ENCODE measurements around the gene WWOX. TPM values are rescaled to one million over a fixed set of nuclear protein-coding genes. Genes with fewer than 3 reads are reported as not detected.

The WWOX gene
- total RNA-seq, 1 donor from 2014 or later: 18.6 TPM

DNA sequence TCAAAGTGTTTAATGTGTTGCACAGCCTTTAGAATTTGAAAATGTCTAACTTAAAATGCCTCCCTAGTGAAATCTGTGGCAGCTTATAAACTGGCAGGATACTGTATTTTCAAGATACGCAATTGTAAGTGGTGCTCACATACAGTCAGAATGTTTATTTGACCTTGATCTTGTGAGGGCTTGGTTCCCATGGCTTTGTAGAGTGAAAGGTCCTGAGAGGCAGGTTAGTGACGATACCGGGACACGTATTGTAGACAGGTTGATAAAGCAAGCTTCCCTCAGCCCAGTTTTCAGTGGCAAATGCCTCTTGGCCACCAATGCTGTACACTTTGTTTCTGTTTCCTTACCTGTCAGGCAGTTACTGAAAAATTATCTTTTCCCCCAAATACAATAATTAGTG is 1074.5 kb downstream of the WWOX start:
- Mint-ChIP-seq H3K27ac (ENCODE audit: unreplicated experiment) (no peak overlapping the region), H3K4me3 (ENCODE audit: unreplicated experiment) (no peak overlapping the region), H3K9me3 (ENCODE audit: unreplicated experiment) (no peaks in the 10 kb centered on the region), H3K4me1 (ENCODE audit: unreplicated experiment) (peaks cover 3% of the 10 kb centered on the region), H3K36me3 (ENCODE audit: low read depth, unreplicated experiment) (no peaks in the 10 kb centered on the region), H3K27me3 (ENCODE audit: unreplicated experiment) (no peaks in the 10 kb centered on the region)
- no peak for DNase-seq (ENCODE audit: low spot score)
- TF ChIP-seq, protein P1, sequence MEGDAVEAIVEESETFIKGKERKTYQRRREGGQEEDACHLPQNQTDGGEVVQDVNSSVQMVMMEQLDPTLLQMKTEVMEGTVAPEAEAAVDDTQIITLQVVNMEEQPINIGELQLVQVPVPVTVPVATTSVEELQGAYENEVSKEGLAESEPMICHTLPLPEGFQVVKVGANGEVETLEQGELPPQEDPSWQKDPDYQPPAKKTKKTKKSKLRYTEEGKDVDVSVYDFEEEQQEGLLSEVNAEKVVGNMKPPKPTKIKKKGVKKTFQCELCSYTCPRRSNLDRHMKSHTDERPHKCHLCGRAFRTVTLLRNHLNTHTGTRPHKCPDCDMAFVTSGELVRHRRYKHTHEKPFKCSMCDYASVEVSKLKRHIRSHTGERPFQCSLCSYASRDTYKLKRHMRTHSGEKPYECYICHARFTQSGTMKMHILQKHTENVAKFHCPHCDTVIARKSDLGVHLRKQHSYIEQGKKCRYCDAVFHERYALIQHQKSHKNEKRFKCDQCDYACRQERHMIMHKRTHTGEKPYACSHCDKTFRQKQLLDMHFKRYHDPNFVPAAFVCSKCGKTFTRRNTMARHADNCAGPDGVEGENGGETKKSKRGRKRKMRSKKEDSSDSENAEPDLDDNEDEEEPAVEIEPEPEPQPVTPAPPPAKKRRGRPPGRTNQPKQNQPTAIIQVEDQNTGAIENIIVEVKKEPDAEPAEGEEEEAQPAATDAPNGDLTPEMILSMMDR (IDR thresholded peaks at IDR 0.05; ENCODE audit: unreplicated experiment): no peak

DNA sequence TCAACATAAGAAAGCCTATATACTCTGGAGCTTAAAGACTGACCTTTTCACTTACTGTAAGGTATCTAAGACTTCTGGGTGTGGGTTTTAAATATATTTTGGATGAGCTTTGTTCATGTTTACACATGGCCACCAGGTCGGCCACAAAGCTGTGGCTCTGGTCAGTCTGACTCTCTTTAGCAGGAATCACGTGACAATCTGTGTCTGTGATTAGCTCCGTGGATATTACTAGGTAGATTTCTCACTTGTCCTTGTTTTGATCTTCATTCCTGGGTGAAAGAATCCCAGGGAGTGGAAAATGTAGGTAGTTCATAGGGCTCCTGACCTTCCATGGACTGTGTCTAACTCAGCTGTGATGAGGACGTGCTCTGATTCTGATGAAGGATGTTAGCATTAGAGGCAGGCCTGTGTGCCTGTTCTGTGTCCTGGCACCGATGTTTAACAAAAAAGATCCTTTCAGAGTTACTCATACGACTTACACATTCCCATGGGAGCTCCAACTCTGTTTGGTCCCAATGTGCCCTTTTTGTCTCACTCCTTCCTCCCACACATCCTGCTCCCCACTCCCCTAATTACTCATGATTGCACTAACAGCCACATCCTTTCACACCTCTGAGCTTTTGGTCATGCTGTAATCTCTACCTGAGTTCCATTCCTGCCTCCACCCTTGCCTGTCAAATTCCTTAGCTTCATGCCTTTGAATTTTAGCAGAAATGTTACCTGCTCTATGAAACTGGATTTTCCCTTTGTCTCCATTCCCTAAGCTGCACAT is 1076.0 kb downstream of the WWOX start:
- no peak for DNase-seq (ENCODE audit: low spot score)
- TF ChIP-seq, protein P1 (IDR thresholded peaks at IDR 0.05; ENCODE audit: unreplicated experiment): no peak
- Mint-ChIP-seq H3K9me3 (ENCODE audit: unreplicated experiment) (no peaks in the 10 kb centered on the region), H3K4me1 (ENCODE audit: unreplicated experiment) (peaks cover 3% of the 10 kb centered on the region), H3K27me3 (ENCODE audit: unreplicated experiment) (no peaks in the 10 kb centered on the region), H3K4me3 (ENCODE audit: unreplicated experiment) (no peak overlapping the region), H3K36me3 (ENCODE audit: low read depth, unreplicated experiment) (no peaks in the 10 kb centered on the region), H3K27ac (ENCODE audit: unreplicated experiment) (no peak overlapping the region)

DNA sequence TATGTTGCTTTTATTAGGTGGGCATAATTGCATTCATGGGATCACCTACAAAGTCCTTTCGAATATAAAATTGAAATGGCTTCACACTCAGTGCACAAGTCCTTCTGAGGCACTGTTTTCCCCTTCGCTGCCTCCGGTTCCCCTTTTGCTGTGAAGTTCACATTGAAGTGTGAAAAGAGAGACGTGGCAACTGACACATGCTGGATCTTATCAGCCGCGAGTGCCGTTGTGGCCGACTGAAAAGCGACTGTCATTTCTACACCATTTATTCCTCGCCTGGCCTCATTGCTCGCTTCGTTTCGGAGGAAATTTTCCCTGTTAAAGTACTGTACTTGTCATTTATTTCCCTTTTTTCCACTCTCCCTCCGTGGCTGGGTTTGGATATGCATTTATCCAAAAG is 1077.6 kb downstream of the WWOX start:
- Mint-ChIP-seq H3K36me3 (ENCODE audit: low read depth, unreplicated experiment) (no peaks in the 10 kb centered on the region), H3K4me3 (ENCODE audit: unreplicated experiment) (no peak overlapping the region), H3K27ac (ENCODE audit: unreplicated experiment) (no peak overlapping the region), H3K4me1 (ENCODE audit: unreplicated experiment) (peaks cover 3% of the 10 kb centered on the region), H3K27me3 (ENCODE audit: unreplicated experiment) (no peaks in the 10 kb centered on the region), H3K9me3 (ENCODE audit: unreplicated experiment) (no peaks in the 10 kb centered on the region)
- TF ChIP-seq, protein P1 (IDR thresholded peaks at IDR 0.05; ENCODE audit: unreplicated experiment): no peak
- DNase-seq (ENCODE audit: low spot score): no peak

DNA sequence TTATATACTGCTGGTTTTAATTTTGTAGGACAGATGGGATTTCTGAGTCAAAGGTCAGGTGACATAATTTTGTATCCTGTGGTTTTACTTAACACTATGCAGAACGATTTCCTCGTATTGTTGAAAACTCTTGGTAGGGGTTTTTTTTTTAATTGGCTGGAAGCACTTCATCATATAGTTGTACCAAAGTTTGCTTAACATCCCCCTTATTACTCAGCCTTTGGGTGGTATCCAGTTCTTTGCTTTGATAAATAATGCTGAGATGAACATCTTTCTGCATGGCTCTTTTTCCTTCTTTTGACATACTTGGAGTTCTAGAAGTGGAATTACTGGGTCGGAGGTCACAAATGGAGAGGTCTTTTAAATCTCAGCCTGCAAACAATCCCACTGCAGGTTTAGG is 1082.0 kb downstream of the WWOX start:
- H3K27me3 Mint-ChIP-seq (ENCODE audit: unreplicated experiment): peaks cover 2% of the 10 kb centered on the region
- H3K27ac Mint-ChIP-seq (ENCODE audit: unreplicated experiment): no peak overlapping the region
- H3K36me3 Mint-ChIP-seq (ENCODE audit: low read depth, unreplicated experiment): no peaks in the 10 kb centered on the region
- H3K4me3 Mint-ChIP-seq (ENCODE audit: unreplicated experiment): no peak overlapping the region
- H3K9me3 Mint-ChIP-seq (ENCODE audit: unreplicated experiment): no peaks in the 10 kb centered on the region
- DNase-seq (ENCODE audit: low spot score): no peak
- TF ChIP-seq, protein P1 (IDR thresholded peaks at IDR 0.05; ENCODE audit: unreplicated experiment): no peak
- peaks cover 12% of the 10 kb centered on the region for H3K4me1 Mint-ChIP-seq (ENCODE audit: unreplicated experiment)

DNA sequence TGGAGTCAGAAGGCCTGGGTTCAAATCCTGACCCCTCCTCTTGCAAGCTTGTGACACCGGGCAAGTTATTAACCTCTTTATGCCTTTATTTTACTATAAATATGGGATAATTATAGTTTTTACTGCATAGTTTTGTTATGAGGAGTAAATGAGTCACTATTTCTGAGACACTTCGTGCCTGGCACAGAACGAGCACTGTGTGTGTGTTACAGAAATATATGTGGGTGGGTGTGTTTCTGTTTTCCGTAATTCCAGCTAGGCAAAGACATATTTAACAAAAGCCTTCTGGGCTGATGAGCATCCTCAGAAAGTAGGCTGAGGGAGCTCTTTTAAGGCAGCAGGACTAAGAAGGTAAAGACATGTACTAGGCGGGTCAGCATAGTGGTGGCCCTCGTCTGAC is 1083.2 kb downstream of the WWOX start:
- H3K27ac Mint-ChIP-seq (ENCODE audit: unreplicated experiment): no peak overlapping the region
- H3K36me3 Mint-ChIP-seq (ENCODE audit: low read depth, unreplicated experiment): no peaks in the 10 kb centered on the region
- TF ChIP-seq, protein P1 (IDR thresholded peaks at IDR 0.05; ENCODE audit: unreplicated experiment): no peak
- H3K4me3 Mint-ChIP-seq (ENCODE audit: unreplicated experiment): no peak overlapping the region
- H3K27me3 Mint-ChIP-seq (ENCODE audit: unreplicated experiment): peaks cover 2% of the 10 kb centered on the region
- H3K4me1 Mint-ChIP-seq (ENCODE audit: unreplicated experiment): peaks cover 12% of the 10 kb centered on the region
- H3K9me3 Mint-ChIP-seq (ENCODE audit: unreplicated experiment): no peaks in the 10 kb centered on the region
- DNase-seq (ENCODE audit: low spot score): no peak
